Adipose tissue (tissue), 3 donors: ENCODE results near the gene SPNS2. TPM values are rescaled to one million over a fixed set of nuclear protein-coding genes. Genes with fewer than 3 reads are reported as not detected.

ENCODE experiments used
- H3K27ac ChIP-seq: one replicate; pipeline ENCODE4 v1.5.1; 2013; ENCODE audit warnings: low read depth, low read length
- WGBS, 3 donors: extraction: QIAGEN DNeasy Blood & Tissue Kit; methylation state at CpG; one replicate each; pipeline ENCODE4 v1.1.7; 2013; 5-methylcytosine and 5-hydroxymethylcytosine counted together
- polyA plus RNA-seq, 3 donors: library from polyadenylated mRNA; stranded (reverse); fragments of 200-250 nt; gene quantifications; one replicate each; pipeline ENCODE4 v1.2.3, GENCODE V29; 2013
- donor health status: healthy with polysubstance abuse.
- donor health status: Bipolar disorder and iron deficiency.
- donor health status: healthy.

SPNS2 gene
- polyA plus RNA-seq, 3 donors = 13.5 to 32.8 (median 26.9) TPM

DNA sequence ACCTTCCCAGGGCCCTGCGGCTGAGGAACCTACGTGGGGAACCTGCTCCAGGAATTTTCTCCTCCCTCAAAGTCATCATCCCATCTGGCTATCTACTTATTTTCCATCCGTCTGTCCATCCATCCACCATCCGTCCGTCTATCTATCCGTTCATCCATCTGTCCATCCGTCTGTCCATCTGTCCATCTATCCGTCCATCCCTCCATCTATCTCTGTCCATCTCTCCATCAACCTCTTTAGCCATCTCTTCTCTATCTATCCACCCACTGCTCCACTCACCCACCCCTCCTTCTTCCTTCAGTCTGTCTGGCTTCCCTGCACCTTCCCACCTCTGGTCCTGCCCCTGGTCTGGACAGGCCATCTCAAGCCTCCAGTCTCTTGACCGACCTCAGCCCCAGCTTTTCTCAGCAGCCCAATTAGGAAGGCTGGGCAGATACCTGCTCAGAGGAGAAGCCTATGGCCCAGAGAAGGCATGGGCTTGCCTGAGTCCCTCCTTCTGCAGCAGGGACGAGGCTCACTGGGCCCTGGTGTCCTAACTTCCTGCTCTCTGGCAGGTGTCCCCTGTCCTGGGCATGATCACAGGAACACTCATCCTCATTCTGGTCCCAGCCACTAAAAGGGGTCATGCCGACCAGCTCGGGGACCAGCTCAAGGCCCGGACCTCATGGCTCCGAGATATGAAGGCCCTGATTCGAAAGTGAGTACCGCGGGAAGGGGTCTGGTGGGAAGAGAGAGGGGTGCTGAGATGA is 33.5 kb downstream of the SPNS2 start:
- no peak overlapping the region for H3K27ac ChIP-seq
- 87 to 90% (median 90%) methylated on average over 17 of the region's 17 CpGs for WGBS, 3 donors

GRCh38 chr17:4532860-4533522 is 34.3 kb downstream of the SPNS2 start:
- H3K27ac ChIP-seq = no peak overlapping the region
- WGBS, 3 donors = 88 to 91% (median 91%) methylated on average over 32 to 33 of the region's 33 CpGs

GRCh38 chr17:4533523-4534504 is 35.1 kb downstream of the SPNS2 start:
- no peak overlapping the region for H3K27ac ChIP-seq
- WGBS, 3 donors = 55 to 67% (median 62%) methylated on average over 19 to 23 of the region's 23 CpGs

DNA sequence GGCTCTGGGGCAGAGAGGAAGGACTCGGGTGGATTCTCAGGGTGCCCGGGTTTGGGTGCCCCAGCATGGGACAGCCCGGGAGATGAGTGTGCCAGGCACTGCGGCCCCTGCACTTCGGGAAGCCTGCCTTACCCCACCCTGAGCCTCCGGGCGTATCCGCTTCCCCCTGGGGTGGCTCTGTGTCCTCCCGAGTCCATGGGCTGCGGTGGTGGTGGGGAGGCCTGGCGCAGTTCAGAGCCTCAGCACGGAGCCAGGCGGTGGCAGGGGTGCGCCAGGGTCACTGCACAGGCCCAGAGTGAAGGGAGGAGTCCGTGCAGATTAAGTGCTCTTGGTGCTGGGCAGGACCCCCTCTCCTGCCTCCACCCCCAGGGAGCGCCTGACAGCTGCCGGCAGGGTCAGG is 35.8 kb downstream of the SPNS2 start:
- WGBS, 3 donors = 64 to 70% (median 69%) methylated on average over 16 to 17 of the region's 17 CpGs
- no peak overlapping the region for H3K27ac ChIP-seq

GRCh38 chr17:4534928-4535666 is 36.4 kb downstream of the SPNS2 start:
- H3K27ac ChIP-seq = no peak overlapping the region
- 76 to 86% (median 84%) methylated on average over 27 of the region's 27 CpGs for WGBS, 3 donors

- 67 to 85% (median 76%) methylated on average over 18 to 19 of the region's 19 CpGs for WGBS, 3 donors
- no peak overlapping the region for H3K27ac ChIP-seq
Measured at GRCh38 chr17:4535667-4536258, 37.1 kb downstream of the SPNS2 start.

DNA sequence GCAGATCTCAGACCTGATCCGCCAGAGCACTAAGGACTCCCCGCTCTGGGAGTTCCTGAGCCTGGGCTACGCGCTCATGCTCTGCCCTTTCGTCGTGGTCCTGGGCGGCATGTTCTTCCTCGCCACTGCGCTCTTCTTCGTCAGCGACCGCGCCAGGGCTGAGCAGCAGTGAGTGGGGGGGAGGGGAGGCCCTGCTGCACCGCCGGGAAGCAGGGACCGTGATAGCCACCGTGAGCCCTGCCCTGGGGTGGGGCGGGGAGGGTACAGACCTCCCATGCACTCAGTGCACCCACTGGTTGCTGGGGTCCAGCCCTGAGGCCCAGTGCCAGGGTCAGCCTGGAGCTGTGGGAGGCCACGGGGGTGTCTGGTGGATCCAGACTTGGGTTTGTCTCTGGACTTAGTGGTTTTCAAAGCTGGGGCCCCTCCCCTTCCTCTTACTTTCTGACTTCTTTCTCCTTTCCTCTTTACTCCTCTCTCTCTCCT is 37.6 kb downstream of the SPNS2 start:
- WGBS, 3 donors = 36 to 81% (median 39%) methylated on average over 15 to 19 of the region's 19 CpGs
- H3K27ac ChIP-seq = no peak overlapping the region

DNA sequence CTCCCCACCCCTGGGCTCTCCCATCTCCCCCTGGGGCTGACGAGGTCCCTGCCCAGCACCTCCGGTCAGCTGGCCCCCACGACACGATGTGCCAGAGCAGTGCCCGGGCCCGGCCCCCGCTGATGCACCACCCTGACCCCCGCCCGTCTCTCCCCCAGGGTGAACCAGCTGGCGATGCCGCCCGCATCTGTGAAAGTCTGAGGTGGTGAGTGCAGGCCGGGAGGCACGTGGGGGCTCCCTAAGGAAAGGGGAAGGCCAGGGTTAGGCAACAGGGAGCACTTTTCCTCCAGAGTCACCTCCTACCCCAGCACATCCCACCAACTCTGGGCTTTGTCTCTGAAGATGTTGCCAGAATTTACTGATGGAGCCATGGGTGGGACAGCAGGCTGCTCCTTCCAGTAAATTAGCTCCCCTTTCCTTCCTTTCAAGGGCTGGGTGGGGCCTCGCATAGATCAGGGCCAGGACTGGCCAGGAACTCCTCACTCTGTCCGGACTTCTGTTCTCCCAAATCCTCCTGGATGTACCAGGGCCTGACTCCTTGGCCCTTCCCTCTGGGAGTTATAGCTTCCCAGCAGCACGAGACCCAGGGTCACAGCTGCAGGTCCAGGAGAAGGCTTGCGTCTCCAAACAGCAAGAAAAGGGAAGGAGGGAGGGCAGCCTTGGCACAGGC is 38.2 kb downstream of the SPNS2 start:
- H3K27ac ChIP-seq = no peak overlapping the region
- 17 to 65% (median 27%) methylated on average over 18 of the region's 18 CpGs for WGBS, 3 donors

DNA sequence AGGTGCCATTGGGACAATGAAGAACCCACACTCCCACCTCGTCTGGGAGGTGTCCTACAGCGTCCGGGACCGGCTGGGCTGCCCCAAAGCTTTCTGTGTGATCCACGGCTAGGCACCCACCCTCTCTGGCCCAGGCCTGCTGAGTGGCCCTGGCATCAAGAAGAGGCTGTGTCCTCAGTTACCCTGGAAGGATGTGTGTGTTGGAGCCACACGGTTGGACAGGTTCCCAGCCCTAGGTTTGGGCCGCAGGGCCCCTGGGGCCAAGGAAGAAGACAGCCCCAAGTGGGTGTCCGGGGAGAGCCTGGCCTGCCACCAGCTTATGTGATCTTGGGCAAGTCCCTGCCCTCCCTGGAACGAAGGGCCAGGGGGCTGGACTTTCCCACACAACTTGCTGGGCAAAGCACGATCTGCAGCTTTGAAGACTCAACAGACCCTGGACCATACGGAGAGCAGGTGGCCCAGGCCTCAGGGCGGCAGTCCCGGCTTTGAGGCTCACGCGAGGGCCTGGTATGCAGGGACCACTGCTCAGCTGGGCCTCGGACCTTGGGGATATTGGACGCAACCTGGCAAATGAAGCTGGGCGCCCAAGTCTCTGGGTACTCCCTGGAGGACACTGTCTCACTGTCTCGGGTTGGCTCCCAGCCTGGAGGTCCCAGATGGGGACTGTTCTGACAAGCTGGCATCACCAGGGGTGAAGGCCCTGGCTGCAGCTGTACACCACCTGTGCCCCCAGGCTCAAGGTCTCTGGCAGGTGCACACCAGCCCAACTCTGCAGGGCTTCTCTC is 39.0 kb downstream of the SPNS2 start:
- WGBS, 3 donors = 53 to 75% (median 63%) methylated on average over 19 of the region's 19 CpGs

DNA sequence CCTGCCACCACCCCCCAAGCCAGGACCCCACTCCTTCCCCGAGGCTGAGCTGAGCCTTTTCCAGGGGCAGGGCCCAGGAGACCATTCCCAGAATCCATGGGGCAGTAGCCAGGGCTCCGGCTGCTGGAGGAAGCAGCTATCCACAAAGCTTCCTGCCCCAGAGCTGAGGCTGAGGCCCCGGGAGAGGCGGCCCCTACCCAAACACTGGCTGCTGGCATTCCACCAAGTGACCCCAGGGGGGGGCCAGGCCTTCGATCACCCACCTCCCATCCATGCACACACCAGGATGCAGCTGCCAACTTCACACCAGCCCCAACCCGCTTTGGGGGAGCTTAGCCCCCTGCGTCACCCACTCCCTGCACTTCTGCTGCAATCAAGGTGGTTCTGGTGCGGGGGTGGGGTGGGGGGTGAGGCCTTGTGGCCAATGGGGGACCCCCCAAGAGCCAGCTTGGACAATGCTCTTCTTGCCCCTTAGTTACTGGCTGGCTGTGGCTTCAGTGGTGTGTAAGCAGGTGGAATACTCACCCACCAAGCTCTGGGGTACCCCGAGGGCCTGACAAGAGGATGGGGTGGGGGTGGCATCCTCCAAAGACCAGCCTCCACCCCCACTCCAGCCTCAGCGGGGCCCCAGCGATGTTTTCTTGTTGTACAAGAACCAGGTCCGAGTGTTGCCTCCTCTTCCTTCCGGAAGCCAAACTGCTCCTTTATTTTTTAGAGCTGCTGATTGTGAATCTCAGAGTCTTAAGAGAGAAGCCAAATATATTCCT is 39.7 kb downstream of the SPNS2 start:
- WGBS, 3 donors = 50 to 75% (median 57%) methylated on average over 13 of the region's 13 CpGs
- H3K27ac ChIP-seq = no peak overlapping the region

More for the DNA sequence above, 39.0 kb downstream of the SPNS2 start:
- H3K27ac ChIP-seq = no peak overlapping the region

DNA sequence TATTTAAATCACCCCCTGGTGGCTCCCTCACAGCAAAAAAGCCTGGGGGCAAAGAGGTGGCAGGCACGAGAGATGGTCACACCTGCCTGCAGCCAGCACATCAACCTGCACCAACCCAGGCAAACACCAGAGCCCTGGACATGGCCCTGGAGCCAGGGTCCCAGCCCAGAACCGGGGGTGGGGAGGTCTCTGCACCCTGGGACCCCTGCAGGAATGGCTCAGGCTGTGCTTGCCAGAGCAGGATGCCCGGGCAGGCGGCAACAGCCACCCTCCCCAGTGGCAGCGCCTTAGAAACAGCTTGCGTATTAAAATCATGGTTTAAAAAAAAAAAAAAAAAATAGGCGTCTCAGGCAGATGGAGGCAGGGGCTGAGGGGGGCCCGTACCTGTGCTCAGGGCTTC is 40.3 kb downstream of the SPNS2 start:
- WGBS, 3 donors = 79 to 88% (median 81%) methylated on average over 8 of the region's 8 CpGs
- H3K27ac ChIP-seq = no peak overlapping the region

DNA sequence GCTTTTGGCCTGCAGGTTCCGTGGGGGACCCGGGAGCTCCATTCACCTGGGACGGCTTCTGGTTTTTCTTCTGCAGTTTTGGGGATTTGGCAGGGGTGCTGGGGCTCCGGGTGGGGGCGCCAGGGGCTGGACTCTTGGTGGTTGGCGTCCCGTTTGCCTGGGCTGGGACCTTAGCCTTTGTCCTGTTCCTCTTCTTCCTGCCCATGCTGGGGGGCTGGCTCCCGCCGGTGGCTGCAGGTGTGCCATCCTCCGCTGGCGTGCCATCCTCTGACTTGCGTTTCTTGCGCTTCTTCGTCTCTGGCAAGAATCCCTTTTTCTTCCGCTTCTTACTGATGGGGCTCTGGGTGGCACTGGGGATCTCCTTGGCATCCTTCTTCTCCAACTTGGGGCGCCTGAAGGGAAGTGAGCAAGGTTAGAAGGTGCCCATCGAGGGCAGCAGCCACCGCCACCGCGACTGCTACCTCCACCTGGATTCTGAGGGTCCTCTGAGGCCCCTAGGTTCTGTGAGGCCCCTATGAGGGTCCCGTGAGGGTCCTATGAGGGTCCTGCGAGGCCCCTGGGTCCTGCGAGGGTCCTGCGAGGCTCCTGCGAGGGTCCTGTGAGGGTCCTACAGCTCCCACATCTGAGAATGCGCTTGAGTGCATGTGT is 41.0 kb downstream of the SPNS2 start:
- no peak overlapping the region for H3K27ac ChIP-seq
- WGBS, 3 donors = 86 to 93% (median 87%) methylated on average over 26 of the region's 26 CpGs

- H3K27ac ChIP-seq = peak overlapping the region; percentile 21
- 59 to 68% (median 65%) methylated on average over 14 of the region's 14 CpGs for WGBS, 3 donors
Measured at GRCh38 chr17:4540224-4540651, 41.6 kb downstream of the SPNS2 start.

DNA sequence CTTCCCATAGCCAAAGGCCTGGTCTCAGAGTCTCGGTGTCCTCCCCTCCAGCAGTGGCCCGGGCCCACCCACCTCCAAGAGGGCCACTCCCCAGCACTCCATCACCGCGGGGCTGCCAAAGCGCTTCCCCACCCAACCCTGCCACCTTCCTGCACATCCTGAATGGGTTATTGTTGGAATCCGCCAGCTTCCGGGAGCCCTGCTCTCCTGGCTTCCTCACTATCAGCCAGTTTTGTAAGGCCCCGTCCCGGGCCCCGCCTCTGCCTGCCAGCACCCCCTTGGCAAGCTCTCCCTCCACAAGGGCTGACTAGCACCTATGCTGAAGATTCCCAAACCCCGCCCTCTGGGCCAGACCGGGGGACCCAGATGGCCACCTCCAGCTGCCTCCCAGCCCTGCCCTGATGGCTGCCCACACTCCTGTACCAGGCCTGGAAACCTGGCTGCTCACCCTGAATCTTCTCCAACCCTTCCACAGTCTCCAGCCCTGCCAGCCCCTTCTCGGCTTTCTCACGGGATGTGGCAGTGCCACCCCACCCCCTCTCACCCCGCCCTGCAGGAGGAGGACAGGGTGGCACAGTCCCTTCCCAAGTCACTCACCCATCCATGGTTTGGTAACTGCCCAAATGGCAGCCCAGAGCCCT is 42.1 kb downstream of the SPNS2 start:
- peak overlapping the region; percentile 21 for H3K27ac ChIP-seq
- 59 to 70% (median 61%) methylated on average over 15 of the region's 15 CpGs for WGBS, 3 donors
